ENCODE results near the gene POLR3E.

GRCh38 chr16:22337849-22338635 lies 40.8 kb downstream of the POLR3E start:
- no peak for TF ChIP-seq CTCF (IDR thresholded peaks at IDR 0.05)
- TF ChIP-seq POLR2A (IDR thresholded peaks at IDR 0.05) = no peak

Data from breast epithelium (tissue), 3 donors.